ENCODE measurements around the gene ZNF219.

GRCh38 chr14:21123429-21123828, 25.0 kb upstream of the ZNF219 start:
- TF ChIP-seq CTCF (IDR thresholded peaks at IDR 0.05; ENCODE audit: borderline replicate concordance, extremely low read depth, low read length, poor library complexity, severe bottlenecking) (no peak), EZH2 (IDR thresholded peaks at IDR 0.05; ENCODE audit: borderline replicate concordance, low read depth, low read length, severe bottlenecking) (no peak)
